Endothelial cell of umbilical vein (primary cell): ENCODE results near the gene LIN7C. TPM values are rescaled to one million over a fixed set of nuclear protein-coding genes. Genes with fewer than 3 reads are reported as not detected.

Source experiments
- BruUV-seq: library from RNA; stranded (reverse); fragments of 400-500 nt; replicated peaks from 2 replicates; lab custom pipeline; 2021; lab: Mats Ljungman, UMichigan
- CTCF ChIA-PET: fragments of 300-600, 350-600 bp; sonication (Branson Sonifier 250); formaldehyde crosslinking; loops from one replicate; lab custom pipeline; 2021; ENCODE audit warnings: antibody characterized with exemption, inconsistent platforms; lab: Charles Lee
- POLR2A ChIA-PET: fragments of 300-600, 350-600 bp; sonication (Branson Sonifier 250); formaldehyde crosslinking; loops from one replicate; lab custom pipeline; 2021; ENCODE audit warnings: antibody characterized with exemption, inconsistent platforms; lab: Charles Lee
- DNase-seq: peaks from one replicate; pipeline ENCODE4 v3.0.0-alpha.2; 2011; ENCODE audit warnings: low read depth, low spot score
- FAIRE-seq: peaks from 2 replicates; lab custom pipeline; 2011; peaks lifted over from hg19 to GRCh38; lab: Jason Lieb, UNC
- H2AFZ ChIP-seq: 2 replicates; pipeline ENCODE4 v1.6.0; 2012; ENCODE audit warnings: low read depth, low read length, control low read depth, inconsistent platforms
- H3K27ac ChIP-seq: 2 replicates; pipeline ENCODE4 v1.5.1; 2011; ENCODE audit warnings: low read depth, mild to moderate bottlenecking, control low read depth, low read length, moderate library complexity; ENCODE audit not compliant: insufficient read depth
- H3K27me3 ChIP-seq, 2 experiments: 2 replicates each; pipeline versions ENCODE4 v1.6.0 to v1.6.1; 2011; ENCODE audit warnings: low read length in 2 of 2, mixed read lengths in 1 of 2; ENCODE audit not compliant: control insufficient read depth in 2 of 2, insufficient read depth in 2 of 2
- H3K36me3 ChIP-seq, 2 experiments: 2 replicates in 1 of 2; 3 replicates in 1 of 2; pipeline ENCODE4 v1.5.1; 2011; ENCODE audit warnings: low read length in 2 of 2, mild to moderate bottlenecking in 1 of 2, moderate library complexity in 1 of 2; ENCODE audit not compliant: control insufficient read depth in 2 of 2, insufficient read depth in 2 of 2; ENCODE audit errors: extremely low read depth in 1 of 2
- H3K4me1 ChIP-seq: 3 replicates; pipeline ENCODE4 v1.5.1; 2011; ENCODE audit warnings: mild to moderate bottlenecking, low read length; ENCODE audit not compliant: control insufficient read depth, insufficient read depth; ENCODE audit errors: extremely low read depth
- H3K4me2 ChIP-seq: 2 replicates; pipeline ENCODE4 v1.6.1; 2011; ENCODE audit warnings: low read length, control low read depth, mixed read lengths; ENCODE audit not compliant: insufficient read depth
- H3K4me3 ChIP-seq, 3 experiments: fragments of 200-600 bp in 1 of 3; sonication (generic), shearing (Covaris generic) in 1 of 3; replicated peaks in 1 of 3; 2 replicates each; pipeline ENCODE4 v1.5.1; 2011 to 2016; ENCODE audit warnings: control low read depth in 3 of 3, low read length in 3 of 3, mild to moderate bottlenecking in 2 of 3, inconsistent platforms in 1 of 3, low read depth in 1 of 3, moderate library complexity in 1 of 3; ENCODE audit not compliant: insufficient read depth in 1 of 3
- H3K79me2 ChIP-seq: 2 replicates; pipeline ENCODE4 v1.6.0; 2012; ENCODE audit warnings: low read length, inconsistent platforms; ENCODE audit not compliant: control insufficient read depth, insufficient read depth
- H3K9ac ChIP-seq: replicated peaks from 2 replicates; pipeline ENCODE3; 2011; ENCODE audit warnings: low read length, control low read depth; ENCODE audit not compliant: insufficient read depth; ENCODE audit errors: extremely low read depth
- H3K9me1 ChIP-seq: replicated peaks from 3 replicates; pipeline ENCODE4 v1.6.0; 2011; ENCODE audit warnings: mild to moderate bottlenecking, low read length; ENCODE audit not compliant: control insufficient read depth, insufficient read depth; ENCODE audit errors: extremely low read depth
- H3K9me3 ChIP-seq: replicated peaks from 2 replicates; pipeline ENCODE4 v1.5.1; 2012; ENCODE audit warnings: low read length, inconsistent platforms; ENCODE audit not compliant: control insufficient read depth, insufficient read depth
- H4K20me1 ChIP-seq: replicated peaks from 2 replicates; pipeline ENCODE3; 2011; ENCODE audit warnings: mild to moderate bottlenecking, low read length; ENCODE audit not compliant: control insufficient read depth, insufficient read depth; ENCODE audit errors: extremely low read depth
- FOS ChIP-seq: IDR thresholded peaks from 2 replicates; pipeline ENCODE4 v1.6.1; 2011; ENCODE audit warnings: mild to moderate bottlenecking, low read length, moderate library complexity, borderline replicate concordance; ENCODE audit not compliant: insufficient read depth
- JUN ChIP-seq: IDR thresholded peaks from 2 replicates; pipeline ENCODE4 v1.6.1; 2011; ENCODE audit warnings: borderline replicate concordance, low read depth; ENCODE audit not compliant: insufficient read length, insufficient read depth
- MYC ChIP-seq: IDR thresholded peaks from one replicate; pipeline ENCODE4 v1.6.1; 2011; ENCODE audit warnings: mild to moderate bottlenecking, low read depth, low read length
- POLR2A ChIP-seq: IDR thresholded peaks from 2 replicates; pipeline ENCODE4 v1.6.1; 2012; ENCODE audit warnings: low read depth, mild to moderate bottlenecking, control low read depth, low read length
- POLR2AphosphoS5 ChIP-seq: IDR thresholded peaks from 2 replicates; pipeline ENCODE4 v1.6.1; 2012; ENCODE audit warnings: low read depth, mild to moderate bottlenecking, control low read depth, low read length, moderate library complexity; ENCODE audit not compliant: insufficient read depth
- dilution Hi-C: fragments of 300-500 bp; cut with MboI; formaldehyde crosslinking; loops from one replicate; pipeline ENCODE4 v1.15.0; 2019; ENCODE audit warnings: low sequenced_read_pairs; ENCODE audit not compliant: extremely low pct_ligation_motif_present
- intact Hi-C: fragments of 100-400 bp; cut with micrococcal nuclease; formaldehyde crosslinking; loops from one replicate; pipeline ENCODE4 v1.10.0; 2022
- polyA plus RNA-seq, 4 experiments: library from polyadenylated mRNA; depleted of rRNA in 3 of 4; stranded (reverse) in 3 of 4; unstranded in 1 of 4; fragments of >200 nt; gene quantifications; 2 replicates each; pipeline versions ENCODE4 v1.2.1 to v1.2.3, GENCODE V29; 2011 to 2012; ENCODE audit warnings: missing spikeins in 1 of 4
- total RNA-seq: library from RNA; stranded (reverse); gene quantifications from 2 replicates; pipeline ENCODE4 v1.2.3, GENCODE V29; 2021
- TF ChIP-seq, protein P1 (sequence below): IDR thresholded peaks from 2 replicates; pipeline ENCODE4 v1.6.1; 2011; ENCODE audit not compliant: insufficient read depth, insufficient read length
- TF ChIP-seq, protein P2 (sequence below), 2 donors: IDR thresholded peaks; 1 replicate in 1 of 2; 2 replicates in 1 of 2; pipeline ENCODE4 v1.5.1; 2011; ENCODE audit warnings: low read length in 2 of 2, mild to moderate bottlenecking in 2 of 2, moderate library complexity in 2 of 2, control low read depth in 1 of 2, inconsistent platforms in 1 of 2, low read depth in 1 of 2; ENCODE audit not compliant: insufficient read depth in 1 of 2; ENCODE audit errors: extremely low read depth in 1 of 2

The LIN7C gene
- total and polyA plus RNA-seq, 2 donors (not counting 3 experiments of a cell fraction or from before 2014, with no cell fraction given) = 7.1 to 24.9 TPM

DNA sequence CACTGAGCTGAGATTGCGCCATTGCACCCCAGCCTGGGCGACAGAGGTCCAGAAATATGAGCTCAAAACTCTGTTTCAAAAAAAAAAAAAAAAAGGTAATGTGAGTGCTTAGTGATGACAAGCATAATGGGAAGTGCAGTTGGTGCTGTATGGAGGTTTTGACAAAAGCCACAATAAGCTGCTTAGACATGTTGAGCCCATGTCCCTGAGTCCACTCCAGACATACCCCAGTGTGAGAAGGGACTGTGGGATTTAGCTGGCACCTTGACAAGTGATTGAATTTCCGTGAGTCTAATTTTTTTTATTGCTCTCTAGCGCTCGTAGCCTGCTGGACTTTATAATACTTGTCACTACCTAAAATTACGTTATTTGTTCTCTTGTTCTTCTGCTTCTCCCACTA is 18.9 kb downstream of the LIN7C start:
- BruUV-seq = no TSS peak
- CTCF ChIA-PET = interaction anchor here (0.9 to 8.5 kb wide), 8 partner anchors 9 to 1203 kb away, joined by 3 to 367 read pairs (median 50); partner anchors contain the start of gene LGR4
- intact Hi-C loops = loop anchor here (2.0 to 5.0 kb wide), 4 partner anchors 125 to 1190 kb away; partner anchors contain the start of gene CCDC34
- Histone ChIP-seq H3K9me1 (no peaks in the 10 kb centered on the region), H3K9ac (no peak overlapping the region), H2AFZ (no peak overlapping the region), H3K27me3 (no peaks in the 10 kb centered on the region), H3K36me3 (peaks cover 0 to 9% of the 10 kb centered on the region in 2 experiments), H3K4me3 (no peak overlapping the region), H3K4me1 (no peaks in the 10 kb centered on the region), H3K9me3 (no peaks in the 10 kb centered on the region), H3K79me2 (no peaks in the 10 kb centered on the region), H4K20me1 (no peaks in the 10 kb centered on the region), H3K4me2 (no peak overlapping the region), H3K27ac (no peak overlapping the region)
- POLR2A ChIA-PET = no interaction called here
- dilution Hi-C loops = loop anchor here (25.0 kb wide), 1 partner anchor 300 kb away; no protein-coding TSS in a partner anchor
- DNase-seq (no peak), FAIRE-seq (no peak)
- TF ChIP-seq, protein P1, sequence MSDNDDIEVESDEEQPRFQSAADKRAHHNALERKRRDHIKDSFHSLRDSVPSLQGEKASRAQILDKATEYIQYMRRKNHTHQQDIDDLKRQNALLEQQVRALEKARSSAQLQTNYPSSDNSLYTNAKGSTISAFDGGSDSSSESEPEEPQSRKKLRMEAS = no peak
- TF ChIP-seq POLR2AphosphoS5 (no peak), FOS (no peak), MYC (no peak), JUN (no peak), POLR2A (no peak)
- TF ChIP-seq, protein P2, sequence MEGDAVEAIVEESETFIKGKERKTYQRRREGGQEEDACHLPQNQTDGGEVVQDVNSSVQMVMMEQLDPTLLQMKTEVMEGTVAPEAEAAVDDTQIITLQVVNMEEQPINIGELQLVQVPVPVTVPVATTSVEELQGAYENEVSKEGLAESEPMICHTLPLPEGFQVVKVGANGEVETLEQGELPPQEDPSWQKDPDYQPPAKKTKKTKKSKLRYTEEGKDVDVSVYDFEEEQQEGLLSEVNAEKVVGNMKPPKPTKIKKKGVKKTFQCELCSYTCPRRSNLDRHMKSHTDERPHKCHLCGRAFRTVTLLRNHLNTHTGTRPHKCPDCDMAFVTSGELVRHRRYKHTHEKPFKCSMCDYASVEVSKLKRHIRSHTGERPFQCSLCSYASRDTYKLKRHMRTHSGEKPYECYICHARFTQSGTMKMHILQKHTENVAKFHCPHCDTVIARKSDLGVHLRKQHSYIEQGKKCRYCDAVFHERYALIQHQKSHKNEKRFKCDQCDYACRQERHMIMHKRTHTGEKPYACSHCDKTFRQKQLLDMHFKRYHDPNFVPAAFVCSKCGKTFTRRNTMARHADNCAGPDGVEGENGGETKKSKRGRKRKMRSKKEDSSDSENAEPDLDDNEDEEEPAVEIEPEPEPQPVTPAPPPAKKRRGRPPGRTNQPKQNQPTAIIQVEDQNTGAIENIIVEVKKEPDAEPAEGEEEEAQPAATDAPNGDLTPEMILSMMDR (IDR thresholded peaks at IDR 0.05; ENCODE audit: extremely low read depth in 1 of 2, insufficient read depth in 1 of 2, low read depth in 1 of 2, low read length in 2 of 2) = no peak
